ENCODE data around the gene SEMA6D. TPM values are rescaled to one million over a fixed set of nuclear protein-coding genes. Genes with fewer than 3 reads are reported as not detected.

Gene SEMA6D
- total and polyA plus RNA-seq, 2 donors (not counting 1 experiment from before 2014, with no cell fraction given), result 2.4 to 13.4 TPM

DNA sequence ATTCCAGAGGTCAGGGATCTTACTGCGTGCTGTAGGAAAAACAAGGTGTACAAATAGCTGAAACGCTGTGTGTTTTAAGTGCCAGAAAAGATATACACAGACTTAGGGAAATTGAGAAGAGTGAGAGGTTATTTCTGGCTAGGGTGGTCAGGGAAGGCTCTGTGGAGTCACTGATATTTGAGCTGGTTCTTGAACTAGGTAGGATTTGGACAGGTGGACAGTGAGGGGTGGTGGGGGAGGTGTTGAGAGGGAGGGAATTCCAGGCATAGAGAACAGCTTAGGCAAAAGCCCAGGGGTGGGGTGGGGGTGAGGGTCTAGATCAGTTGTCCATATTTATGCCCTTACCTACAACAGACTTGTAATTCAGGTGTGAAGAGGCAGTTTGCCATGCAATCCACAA is 7.0 kb downstream of the SEMA6D start:
- H3K79me2 ChIP-seq (ENCODE audit: control insufficient read depth, insufficient read depth, low read length), result peaks cover 6% of the 10 kb centered on the region
- H3K36me3 ChIP-seq (ENCODE audit: control insufficient read depth, insufficient read depth, low read length), result no peaks in the 10 kb centered on the region

GRCh38 chr15:47725051-47725450 is 7.7 kb downstream of the SEMA6D start:
- Histone ChIP-seq H3K4me1 (ENCODE audit: control insufficient read depth, extremely low read depth, insufficient read depth, low read length) (no peaks in the 10 kb centered on the region), H2AFZ (ENCODE audit: low read length) (no peak overlapping the region), H3K4me3 (replicated peaks in 1 of 4; ENCODE audit: control extremely low read depth in 1 of 4, insufficient read depth in 1 of 4, low read depth in 3 of 4, low read length in 4 of 4) (no peak overlapping the region), H3K9me3 (ENCODE audit: control insufficient read depth, insufficient read depth, low read depth, low read length) (no peaks in the 10 kb centered on the region), H3K36me3 (ENCODE audit: control insufficient read depth, insufficient read depth, low read length) (no peaks in the 10 kb centered on the region), H3K27ac (ENCODE audit: insufficient read depth, low read length) (no peak overlapping the region), H3K27me3 (ENCODE audit: control insufficient read depth, insufficient read depth, low read length) (no peaks in the 10 kb centered on the region), H3K79me2 (ENCODE audit: control insufficient read depth, insufficient read depth, low read length) (peaks cover 3% of the 10 kb centered on the region), H3K9ac (ENCODE audit: insufficient read depth, low read length) (no peak overlapping the region), H3K4me2 (ENCODE audit: extremely low read depth, insufficient read depth, low read length) (no peak overlapping the region), H4K20me1 (ENCODE audit: control insufficient read depth, extremely low read depth, insufficient read depth, low read length) (no peaks in the 10 kb centered on the region)
- no peak for TF ChIP-seq EZH2 (IDR thresholded peaks at IDR 0.05; ENCODE audit: low read length, missing control alignments)
- no peak for DNase-seq (ENCODE audit: low read depth in 2 of 2)

More for the DNA sequence above, 7.0 kb downstream of the SEMA6D start:
- Histone ChIP-seq H3K4me1 (ENCODE audit: control insufficient read depth, extremely low read depth, insufficient read depth, low read length) (no peaks in the 10 kb centered on the region), H2AFZ (ENCODE audit: low read length) (no peak overlapping the region), H4K20me1 (ENCODE audit: control insufficient read depth, extremely low read depth, insufficient read depth, low read length) (no peaks in the 10 kb centered on the region), H3K4me2 (ENCODE audit: extremely low read depth, insufficient read depth, low read length) (no peak overlapping the region), H3K9me3 (ENCODE audit: control insufficient read depth, insufficient read depth, low read depth, low read length) (no peaks in the 10 kb centered on the region), H3K27ac (ENCODE audit: insufficient read depth, low read length) (no peak overlapping the region), H3K4me3 (replicated peaks in 1 of 4; ENCODE audit: control extremely low read depth in 1 of 4, insufficient read depth in 1 of 4, low read depth in 3 of 4, low read length in 4 of 4) (no peak overlapping the region), H3K9ac (ENCODE audit: insufficient read depth, low read length) (no peak overlapping the region), H3K27me3 (ENCODE audit: control insufficient read depth, insufficient read depth, low read length) (no peaks in the 10 kb centered on the region)
- no peak for TF ChIP-seq CTCF (conservative IDR thresholded peaks at IDR 0.05 in 1 of 2, IDR thresholded peaks at IDR 0.05 in 1 of 2; ENCODE audit: low read depth in 1 of 2, low read length in 2 of 2)
- no peak for TF ChIP-seq EZH2 (IDR thresholded peaks at IDR 0.05; ENCODE audit: low read length, missing control alignments)
- no peak for DNase-seq (ENCODE audit: low read depth in 2 of 2)

GRCh38 chr15:47725906-47726305 is 8.6 kb downstream of the SEMA6D start:
- Histone ChIP-seq H4K20me1 (ENCODE audit: control insufficient read depth, extremely low read depth, insufficient read depth, low read length) (no peaks in the 10 kb centered on the region), H3K4me2 (ENCODE audit: extremely low read depth, insufficient read depth, low read length) (no peak overlapping the region), H3K79me2 (ENCODE audit: control insufficient read depth, insufficient read depth, low read length) (peaks cover 3% of the 10 kb centered on the region), H3K36me3 (ENCODE audit: control insufficient read depth, insufficient read depth, low read length) (no peaks in the 10 kb centered on the region), H3K9me3 (ENCODE audit: control insufficient read depth, insufficient read depth, low read depth, low read length) (no peaks in the 10 kb centered on the region), H2AFZ (ENCODE audit: low read length) (no peak overlapping the region), H3K4me3 (replicated peaks in 1 of 4; ENCODE audit: control extremely low read depth in 1 of 4, insufficient read depth in 1 of 4, low read depth in 3 of 4, low read length in 4 of 4) (no peak overlapping the region), H3K27ac (ENCODE audit: insufficient read depth, low read length) (no peak overlapping the region), H3K9ac (ENCODE audit: insufficient read depth, low read length) (no peak overlapping the region), H3K27me3 (ENCODE audit: control insufficient read depth, insufficient read depth, low read length) (no peaks in the 10 kb centered on the region), H3K4me1 (ENCODE audit: control insufficient read depth, extremely low read depth, insufficient read depth, low read length) (no peaks in the 10 kb centered on the region)
- TF ChIP-seq CTCF (conservative IDR thresholded peaks at IDR 0.05 in 1 of 2, IDR thresholded peaks at IDR 0.05 in 1 of 2; ENCODE audit: low read depth in 1 of 2, low read length in 2 of 2) (no peak), EZH2 (IDR thresholded peaks at IDR 0.05; ENCODE audit: low read length, missing control alignments) (no peak)
- peak in 1 of 2 donors; percentile 22 for DNase-seq (ENCODE audit: low read depth in 2 of 2)
